Ishikawa (cell line): ENCODE data around the gene CYP17A1.

Experiments
- RAD21 ChIP-seq: IDR thresholded peaks from 2 replicates; pipeline ENCODE4 v1.6.1; 2012; ENCODE audit warnings: low read depth
- TEAD4 ChIP-seq: IDR thresholded peaks from 2 replicates; pipeline ENCODE4 v1.6.1; 2012

DNA sequence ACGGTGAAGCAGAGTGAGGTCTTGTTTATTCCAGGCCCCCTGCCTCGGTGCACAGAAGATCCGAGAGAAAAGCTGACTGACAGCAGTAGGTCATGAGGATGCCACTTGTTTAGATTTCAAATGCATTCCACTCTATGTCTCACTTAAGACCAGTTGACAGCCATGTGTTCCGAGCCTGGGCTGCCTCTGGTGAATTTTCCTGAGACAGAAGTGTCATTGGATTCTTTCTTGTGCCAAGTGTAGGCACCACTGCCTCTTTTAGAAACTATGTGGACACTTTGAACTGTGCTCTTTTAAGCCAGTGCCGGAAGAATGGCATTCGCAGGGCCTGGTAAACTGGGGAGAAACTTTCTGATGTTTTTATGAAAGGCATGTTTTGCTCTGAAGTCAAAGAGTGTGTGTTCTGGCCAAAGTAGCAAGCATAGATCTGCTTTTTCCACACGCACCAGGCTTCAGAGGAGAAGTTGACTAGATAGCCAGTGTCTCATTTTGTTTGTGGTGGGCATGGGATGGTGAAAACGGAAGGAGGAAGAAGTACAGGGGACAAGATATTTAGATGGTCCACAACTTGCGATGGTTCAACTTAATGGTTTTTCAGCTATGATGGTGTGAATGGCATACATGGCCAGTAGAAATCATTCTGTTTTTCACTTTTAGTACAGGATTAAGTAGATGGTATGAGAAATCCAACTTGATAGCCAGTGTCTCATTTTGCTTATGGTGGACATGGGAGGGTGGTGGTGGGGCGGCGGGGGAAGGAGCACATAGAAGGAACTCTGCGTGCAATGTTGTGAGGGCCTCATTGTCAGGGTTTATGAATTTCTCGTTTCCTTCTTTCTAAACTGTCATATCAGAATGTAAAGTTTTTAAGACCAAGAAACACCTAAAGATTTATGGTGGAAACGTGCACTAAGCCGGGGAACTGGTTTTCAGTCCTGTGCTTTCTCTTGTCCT, 41.5 kb downstream of the CYP17A1 start:
- TF ChIP-seq RAD21 (no peak), TEAD4 (no peak)
